Measurements from ENCODE around the gene SLC25A25. TPM values are rescaled to one million over a fixed set of nuclear protein-coding genes. Genes with fewer than 3 reads are reported as not detected.

Gene SLC25A25
- total and polyA plus RNA-seq, 9 of the 15 experiments (the other 6 are each of a cell fraction or from before 2014, with no cell fraction given), result 0.07 to 35.9 (median 23.2) TPM

DNA sequence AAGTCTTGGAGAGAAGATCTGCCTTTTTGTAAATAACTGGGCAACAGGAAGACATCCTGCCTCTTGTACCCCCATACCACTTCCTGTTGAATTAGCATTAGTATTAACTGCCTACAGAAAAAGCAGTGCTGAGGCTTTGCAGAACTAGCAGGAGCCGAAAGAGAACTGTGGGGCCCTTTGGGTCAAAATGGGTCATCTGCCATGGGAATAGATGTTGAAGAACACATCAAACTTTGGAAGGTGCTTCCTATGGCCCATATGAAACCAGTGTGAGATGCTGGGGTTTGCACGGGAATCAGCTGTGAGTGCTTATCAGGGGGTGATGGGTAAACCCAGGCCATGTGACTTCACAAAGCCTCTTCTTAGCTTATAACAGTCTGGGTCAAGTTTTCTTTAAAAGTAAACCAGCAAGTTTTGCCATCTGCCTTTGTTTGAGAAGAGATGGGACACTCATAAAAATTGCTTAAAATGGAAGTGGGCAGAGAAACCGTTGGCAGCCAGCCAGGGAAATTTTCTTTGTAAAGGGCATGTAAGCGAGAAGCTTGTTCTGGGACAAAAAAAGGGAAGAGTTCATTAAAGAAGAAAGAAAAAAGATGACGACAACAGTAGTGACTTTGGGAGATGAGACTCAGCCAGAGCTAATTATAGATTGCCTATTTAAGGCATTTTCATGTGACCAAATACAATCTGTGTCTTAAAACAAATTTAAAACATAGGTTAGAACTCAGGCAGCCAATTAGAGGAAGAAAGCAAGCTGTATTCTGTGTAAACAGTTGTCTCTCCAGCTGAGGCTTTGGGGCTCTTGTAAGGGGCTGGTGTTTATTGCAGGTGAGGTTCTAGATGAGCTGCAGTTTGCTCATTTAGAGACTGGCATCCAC, 4.4 kb downstream of the SLC25A25 start (continued):
- TF ChIP-seq RBM14 (IDR thresholded peaks at IDR 0.05; ENCODE audit: borderline replicate concordance, insufficient read depth, low read depth, low read length) (no peak), ATF1 (CRISPR knock-in tag; IDR thresholded peaks at IDR 0.05) (no peak), ATF1 (tag; IDR thresholded peaks at IDR 0.05) (no peak), SMARCC2 (IDR thresholded peaks at IDR 0.05; ENCODE audit: low read depth) (0 out of 2 replicates have a peak, but pooled peaks have one; percentile 28), ATF7 (IDR thresholded peaks at IDR 0.05) (peak; percentile 78), RBBP5 (IDR thresholded peaks at IDR 0.05; ENCODE audit: borderline replicate concordance, insufficient read depth, low read length, poor library complexity, severe bottlenecking) (peak; percentile 14), CREM (IDR thresholded peaks at IDR 0.05; ENCODE audit: low read depth) (0 out of 2 replicates have a peak, but pooled peaks have one; percentile 13), RAD51 (IDR thresholded peaks at IDR 0.05; ENCODE audit: borderline replicate concordance, low read depth) (peak; percentile 69), SPI1 (IDR thresholded peaks at IDR 0.05; ENCODE audit: borderline replicate concordance, low read depth, low read length) (peak; percentile 25; the same call in 1 of the 2 replicates), SOX6 (IDR thresholded peaks at IDR 0.05) (peak; percentile 23; the same call in 1 of the 2 replicates)
- TF ChIP-seq, protein P1, sequence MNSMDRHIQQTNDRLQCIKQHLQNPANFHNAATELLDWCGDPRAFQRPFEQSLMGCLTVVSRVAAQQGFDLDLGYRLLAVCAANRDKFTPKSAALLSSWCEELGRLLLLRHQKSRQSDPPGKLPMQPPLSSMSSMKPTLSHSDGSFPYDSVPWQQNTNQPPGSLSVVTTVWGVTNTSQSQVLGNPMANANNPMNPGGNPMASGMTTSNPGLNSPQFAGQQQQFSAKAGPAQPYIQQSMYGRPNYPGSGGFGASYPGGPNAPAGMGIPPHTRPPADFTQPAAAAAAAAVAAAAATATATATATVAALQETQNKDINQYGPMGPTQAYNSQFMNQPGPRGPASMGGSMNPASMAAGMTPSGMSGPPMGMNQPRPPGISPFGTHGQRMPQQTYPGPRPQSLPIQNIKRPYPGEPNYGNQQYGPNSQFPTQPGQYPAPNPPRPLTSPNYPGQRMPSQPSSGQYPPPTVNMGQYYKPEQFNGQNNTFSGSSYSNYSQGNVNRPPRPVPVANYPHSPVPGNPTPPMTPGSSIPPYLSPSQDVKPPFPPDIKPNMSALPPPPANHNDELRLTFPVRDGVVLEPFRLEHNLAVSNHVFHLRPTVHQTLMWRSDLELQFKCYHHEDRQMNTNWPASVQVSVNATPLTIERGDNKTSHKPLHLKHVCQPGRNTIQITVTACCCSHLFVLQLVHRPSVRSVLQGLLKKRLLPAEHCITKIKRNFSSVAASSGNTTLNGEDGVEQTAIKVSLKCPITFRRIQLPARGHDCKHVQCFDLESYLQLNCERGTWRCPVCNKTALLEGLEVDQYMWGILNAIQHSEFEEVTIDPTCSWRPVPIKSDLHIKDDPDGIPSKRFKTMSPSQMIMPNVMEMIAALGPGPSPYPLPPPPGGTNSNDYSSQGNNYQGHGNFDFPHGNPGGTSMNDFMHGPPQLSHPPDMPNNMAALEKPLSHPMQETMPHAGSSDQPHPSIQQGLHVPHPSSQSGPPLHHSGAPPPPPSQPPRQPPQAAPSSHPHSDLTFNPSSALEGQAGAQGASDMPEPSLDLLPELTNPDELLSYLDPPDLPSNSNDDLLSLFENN (IDR thresholded peaks at IDR 0.05; ENCODE audit: low read depth in 2 of 2, low read length in 2 of 2), result no peak
- TF ChIP-seq, protein P2, sequence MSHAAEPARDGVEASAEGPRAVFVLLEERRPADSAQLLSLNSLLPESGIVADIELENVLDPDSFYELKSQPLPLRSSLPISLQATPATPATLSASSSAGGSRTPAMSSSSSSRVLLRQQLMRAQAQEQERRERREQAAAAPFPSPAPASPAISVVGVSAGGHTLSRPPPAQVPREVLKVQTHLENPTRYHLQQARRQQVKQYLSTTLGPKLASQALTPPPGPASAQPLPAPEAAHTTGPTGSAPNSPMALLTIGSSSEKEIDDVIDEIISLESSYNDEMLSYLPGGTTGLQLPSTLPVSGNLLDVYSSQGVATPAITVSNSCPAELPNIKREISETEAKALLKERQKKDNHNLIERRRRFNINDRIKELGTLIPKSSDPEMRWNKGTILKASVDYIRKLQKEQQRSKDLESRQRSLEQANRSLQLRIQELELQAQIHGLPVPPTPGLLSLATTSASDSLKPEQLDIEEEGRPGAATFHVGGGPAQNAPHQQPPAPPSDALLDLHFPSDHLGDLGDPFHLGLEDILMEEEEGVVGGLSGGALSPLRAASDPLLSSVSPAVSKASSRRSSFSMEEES (CRISPR knock-in tag; IDR thresholded peaks at IDR 0.05), result peak; percentile 0; the same call in 1 of the 2 replicates
- TF ChIP-seq, protein P3, sequence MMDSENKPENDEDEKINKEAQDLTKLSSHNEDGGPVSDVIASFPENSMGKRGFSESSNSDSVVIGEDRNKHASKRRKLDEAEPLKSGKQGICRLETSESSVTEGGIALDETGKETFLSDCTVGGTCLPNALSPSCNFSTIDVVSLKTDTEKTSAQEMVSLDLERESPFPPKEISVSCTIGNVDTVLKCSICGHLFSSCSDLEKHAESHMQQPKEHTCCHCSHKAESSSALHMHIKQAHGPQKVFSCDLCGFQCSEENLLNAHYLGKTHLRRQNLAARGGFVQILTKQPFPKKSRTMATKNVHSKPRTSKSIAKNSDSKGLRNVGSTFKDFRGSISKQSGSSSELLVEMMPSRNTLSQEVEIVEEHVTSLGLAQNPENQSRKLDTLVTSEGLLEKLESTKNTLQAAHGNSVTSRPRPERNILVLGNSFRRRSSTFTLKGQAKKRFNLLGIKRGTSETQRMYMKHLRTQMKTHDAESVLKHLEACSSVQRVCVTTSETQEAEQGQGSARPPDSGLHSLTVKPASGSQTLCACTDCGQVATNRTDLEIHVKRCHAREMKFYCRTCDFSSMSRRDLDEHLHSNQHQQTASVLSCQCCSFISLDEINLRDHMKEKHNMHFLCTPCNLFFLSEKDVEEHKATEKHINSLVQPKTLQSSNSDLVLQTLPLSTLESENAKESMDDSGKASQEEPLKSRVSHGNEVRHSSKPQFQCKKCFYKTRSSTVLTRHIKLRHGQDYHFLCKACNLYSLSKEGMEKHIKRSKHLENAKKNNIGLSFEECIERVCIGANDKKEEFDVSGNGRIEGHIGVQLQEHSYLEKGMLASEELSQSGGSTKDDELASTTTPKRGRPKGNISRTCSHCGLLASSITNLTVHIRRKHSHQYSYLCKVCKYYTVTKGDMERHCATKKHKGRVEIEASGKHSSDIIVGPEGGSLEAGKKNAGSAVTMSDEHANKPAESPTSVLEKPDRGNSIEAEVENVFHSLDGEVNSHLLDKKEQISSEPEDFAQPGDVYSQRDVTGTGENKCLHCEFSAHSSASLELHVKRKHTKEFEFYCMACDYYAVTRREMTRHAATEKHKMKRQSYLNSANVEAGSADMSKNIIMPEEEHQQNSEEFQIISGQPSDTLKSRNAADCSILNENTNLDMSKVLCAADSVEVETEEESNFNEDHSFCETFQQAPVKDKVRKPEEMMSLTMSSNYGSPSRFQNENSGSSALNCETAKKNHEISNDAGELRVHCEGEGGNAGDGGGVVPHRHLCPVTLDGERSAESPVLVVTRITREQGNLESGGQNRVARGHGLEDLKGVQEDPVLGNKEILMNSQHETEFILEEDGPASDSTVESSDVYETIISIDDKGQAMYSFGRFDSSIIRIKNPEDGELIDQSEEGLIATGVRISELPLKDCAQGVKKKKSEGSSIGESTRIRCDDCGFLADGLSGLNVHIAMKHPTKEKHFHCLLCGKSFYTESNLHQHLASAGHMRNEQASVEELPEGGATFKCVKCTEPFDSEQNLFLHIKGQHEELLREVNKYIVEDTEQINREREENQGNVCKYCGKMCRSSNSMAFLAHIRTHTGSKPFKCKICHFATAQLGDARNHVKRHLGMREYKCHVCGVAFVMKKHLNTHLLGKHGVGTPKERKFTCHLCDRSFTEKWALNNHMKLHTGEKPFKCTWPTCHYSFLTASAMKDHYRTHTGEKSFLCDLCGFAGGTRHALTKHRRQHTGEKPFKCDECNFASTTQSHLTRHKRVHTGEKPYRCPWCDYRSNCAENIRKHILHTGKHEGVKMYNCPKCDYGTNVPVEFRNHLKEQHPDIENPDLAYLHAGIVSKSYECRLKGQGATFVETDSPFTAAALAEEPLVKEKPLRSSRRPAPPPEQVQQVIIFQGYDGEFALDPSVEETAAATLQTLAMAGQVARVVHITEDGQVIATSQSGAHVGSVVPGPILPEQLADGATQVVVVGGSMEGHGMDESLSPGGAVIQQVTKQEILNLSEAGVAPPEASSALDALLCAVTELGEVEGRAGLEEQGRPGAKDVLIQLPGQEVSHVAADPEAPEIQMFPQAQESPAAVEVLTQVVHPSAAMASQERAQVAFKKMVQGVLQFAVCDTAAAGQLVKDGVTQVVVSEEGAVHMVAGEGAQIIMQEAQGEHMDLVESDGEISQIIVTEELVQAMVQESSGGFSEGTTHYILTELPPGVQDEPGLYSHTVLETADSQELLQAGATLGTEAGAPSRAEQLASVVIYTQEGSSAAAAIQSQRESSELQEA (IDR thresholded peaks at IDR 0.05; ENCODE audit: low read depth), result no peak
